ENCODE measurements around the gene USB1. TPM values are rescaled to one million over a fixed set of nuclear protein-coding genes. Genes with fewer than 3 reads are reported as not detected.

Gene USB1
- total RNA-seq, 2 donors from 2014 or later: 22.6 to 74.1 TPM

- H3K9me3 ChIP-seq: no peaks in the 10 kb centered on the region
- TF ChIP-seq CTCF (IDR thresholded peaks at IDR 0.05) (no peak), POLR2A (IDR thresholded peaks at IDR 0.05) (no peak), POLR2AphosphoS5 (IDR thresholded peaks at IDR 0.05) (no peak)
- no peak overlapping the region for H3K27ac ChIP-seq
- no peaks in the 10 kb centered on the region for H3K27me3 ChIP-seq (replicated peaks; ENCODE audit: insufficient read depth)
- intact Hi-C loops (cut with DNase I): no loop called here
- peaks cover 0 to 5% of the 10 kb centered on the region in 2 donors for H3K36me3 ChIP-seq
- H3K4me1 ChIP-seq (replicated peaks): no peaks in the 10 kb centered on the region
- no peak overlapping the region for H3K4me3 ChIP-seq
- DNase-seq (ENCODE audit: low spot score): no peak
- 85% methylated on average over 9 of the region's 9 CpGs for WGBS
Observed at GRCh38 chr16:58013201-58013956, 12.2 kb downstream of the USB1 start.

- no peak for DNase-seq (ENCODE audit: low spot score)
- no peak overlapping the region for H3K27ac ChIP-seq
- 47% methylated on average over 12 of the region's 12 CpGs for WGBS
- no peaks in the 10 kb centered on the region for H3K36me3 ChIP-seq
- no peak overlapping the region for H3K4me3 ChIP-seq
- H3K27me3 ChIP-seq (replicated peaks; ENCODE audit: insufficient read depth): no peaks in the 10 kb centered on the region
- intact Hi-C loops (cut with DNase I): no loop called here
- TF ChIP-seq POLR2A (IDR thresholded peaks at IDR 0.05): no peak
- peaks cover 11% of the 10 kb centered on the region for H3K4me1 ChIP-seq (replicated peaks)
- no peaks in the 10 kb centered on the region for H3K9me3 ChIP-seq
Observed at GRCh38 chr16:58016840-58017446, 15.7 kb downstream of the USB1 start.

GRCh38 chr16:58018803-58019202 lies 17.6 kb downstream of the USB1 start:
- no peak for TF ChIP-seq CTCF (IDR thresholded peaks at IDR 0.05)
- TF ChIP-seq POLR2A (IDR thresholded peaks at IDR 0.05): no peak
- no peak for TF ChIP-seq POLR2AphosphoS5 (IDR thresholded peaks at IDR 0.05)
- Histone ChIP-seq H3K27ac (no peak overlapping the region), H3K36me3 (no peaks in the 10 kb centered on the region), H3K9me3 (no peaks in the 10 kb centered on the region), H3K4me1 (replicated peaks) (peaks cover 29% of the 10 kb centered on the region), H3K27me3 (replicated peaks; ENCODE audit: insufficient read depth) (no peaks in the 10 kb centered on the region), H3K4me3 (no peak overlapping the region)
- no peak for DNase-seq (ENCODE audit: low spot score)
- 78% methylated on average over 7 of the region's 7 CpGs for WGBS
- intact Hi-C loops (cut with DNase I): no loop called here

GRCh38 chr16:58019866-58020538 lies 18.8 kb downstream of the USB1 start:
- Histone ChIP-seq H3K4me3 (no peak overlapping the region), H3K36me3 (no peaks in the 10 kb centered on the region), H3K27ac (no peak overlapping the region), H3K9me3 (no peaks in the 10 kb centered on the region), H3K4me1 (replicated peaks) (peaks cover 29% of the 10 kb centered on the region), H3K27me3 (replicated peaks; ENCODE audit: insufficient read depth) (no peaks in the 10 kb centered on the region)
- TF ChIP-seq POLR2A (IDR thresholded peaks at IDR 0.05) (no peak), CTCF (IDR thresholded peaks at IDR 0.05) (no peak), POLR2AphosphoS5 (IDR thresholded peaks at IDR 0.05) (no peak)
- intact Hi-C loops (cut with DNase I): loop anchor here (5.0 to 10.0 kb wide), 3 partner anchors 107 to 475 kb away; partner anchors contain the start of genes CFAP20 and CSNK2A2
- no peak for DNase-seq (ENCODE audit: low spot score)
- 77% methylated on average over 8 of the region's 8 CpGs for WGBS

All from prostate gland (tissue), 2 donors.